H1 (cell line): ENCODE results near the gene LSM10. TPM values are rescaled to one million over a fixed set of nuclear protein-coding genes. Genes with fewer than 3 reads are reported as not detected.

ENCODE experiments used
- CTCF ChIA-PET: fragments of 300-600 bp; sonication (Branson Sonifier 250); formaldehyde crosslinking; loops from one replicate; lab custom pipeline; 2021; ENCODE audit not compliant: partially characterized antibody; lab: Charles Lee
- POLR2A ChIA-PET: fragments of 300-600 bp; sonication (Branson Sonifier 250); formaldehyde crosslinking; loops from one replicate; lab custom pipeline; 2021; ENCODE audit warnings: inconsistent platforms; ENCODE audit not compliant: partially characterized antibody; lab: Charles Lee
- DNase-seq, 2 experiments: peaks; one replicate each; pipeline versions ENCODE4 v3.0.0 to v3.0.0-alpha.2; 2010 to 2022; ENCODE audit warnings: low spot score in 2 of 2, low read depth in 1 of 2, mixed read lengths in 1 of 2
- FAIRE-seq: peaks from 2 replicates; lab custom pipeline; 2011; peaks lifted over from hg19 to GRCh38; lab: Jason Lieb, UNC
- H2AFZ ChIP-seq: 2 replicates; pipeline ENCODE4 v1.8.1; 2012; ENCODE audit warnings: low read length, inconsistent platforms
- H2AK5ac ChIP-seq: 2 replicates; pipeline ENCODE4 v1.6.1; 2013; ENCODE audit warnings: low read depth, low read length
- H2BK120ac ChIP-seq: replicated peaks from 2 replicates; pipeline ENCODE3; 2013; ENCODE audit warnings: low read depth, low read length, inconsistent platforms
- H2BK12ac ChIP-seq: 2 replicates; pipeline ENCODE4 v1.6.1; 2013; ENCODE audit warnings: low read depth, low read length
- H2BK15ac ChIP-seq: 2 replicates; pipeline ENCODE4 v1.6.1; 2013; ENCODE audit warnings: low read length
- H2BK20ac ChIP-seq: 2 replicates; pipeline ENCODE4 v1.6.1; 2013; ENCODE audit warnings: low read length
- H2BK5ac ChIP-seq: 2 replicates; pipeline ENCODE4 v1.6.1; 2013; ENCODE audit warnings: low read depth, low read length
- H3K14ac ChIP-seq: 2 replicates; pipeline ENCODE4 v1.6.1; 2013; ENCODE audit warnings: inconsistent platforms; ENCODE audit not compliant: insufficient read length
- H3K18ac ChIP-seq: 2 replicates; pipeline ENCODE4 v1.6.1; 2013; ENCODE audit warnings: low read length; ENCODE audit errors: extremely low read depth
- H3K23ac ChIP-seq: 2 replicates; pipeline ENCODE4 v1.6.1; 2013; ENCODE audit warnings: inconsistent platforms; ENCODE audit not compliant: insufficient read length
- H3K23me2 ChIP-seq: 2 replicates; pipeline ENCODE4 v1.6.1; 2013; ENCODE audit warnings: low read depth, low read length
- H3K27ac ChIP-seq: 2 replicates; pipeline ENCODE4 v1.6.1; 2011; ENCODE audit warnings: low read depth, low read length, inconsistent platforms
- H3K27me3 ChIP-seq, 4 experiments: replicated peaks in 1 of 4; 1 replicate in 1 of 4; 2 replicates in 3 of 4; pipeline versions ENCODE4 v1.6.1 to v1.8.1; 2011 to 2013; ENCODE audit warnings: low read length in 3 of 4, mild to moderate bottlenecking in 3 of 4, inconsistent platforms in 2 of 4, mixed read lengths in 2 of 4, moderate library complexity in 1 of 4; ENCODE audit not compliant: control insufficient read depth in 3 of 4, insufficient read depth in 3 of 4; ENCODE audit errors: extremely low read depth in 1 of 4
- H3K36me3 ChIP-seq, 4 experiments: 2 replicates each; pipeline versions ENCODE4 v1.6.1 to v1.8.1; 2011 to 2013; ENCODE audit warnings: mild to moderate bottlenecking in 4 of 4, low read length in 3 of 4, moderate library complexity in 2 of 4, control low read depth in 1 of 4, inconsistent platforms in 1 of 4; ENCODE audit not compliant: insufficient read depth in 4 of 4, control insufficient read depth in 2 of 4
- H3K4ac ChIP-seq: replicated peaks from 2 replicates; pipeline ENCODE3; 2013; ENCODE audit warnings: low read length, low read depth, mixed read lengths, inconsistent platforms; ENCODE audit not compliant: insufficient read length
- H3K4me1 ChIP-seq, 4 experiments: replicated peaks in 1 of 4; 1 replicate in 1 of 4; 2 replicates in 3 of 4; pipeline versions ENCODE4 v1.6.1 to v1.8.1; 2011 to 2013; ENCODE audit warnings: low read length in 3 of 4, inconsistent platforms in 2 of 4, mixed read lengths in 1 of 4; ENCODE audit not compliant: insufficient read depth in 4 of 4, control insufficient read depth in 3 of 4
- H3K4me2 ChIP-seq, 2 experiments: 2 replicates each; pipeline versions ENCODE4 v1.6.1 to v1.8.1; 2011 to 2013; ENCODE audit warnings: low read depth in 2 of 2, low read length in 2 of 2, control low read depth in 1 of 2, inconsistent platforms in 1 of 2, mild to moderate bottlenecking in 1 of 2; ENCODE audit not compliant: insufficient read depth in 1 of 2
- H3K4me3 ChIP-seq, 4 experiments: fragments of 200-600, 300-600 bp in 1 of 4; sonication (generic), shearing (Covaris generic), sonication (Bioruptor Twin) in 1 of 4; 2 replicates each; pipeline versions ENCODE4 v1.5.1 to v1.8.1; 2011 to 2016; ENCODE audit warnings: low read length in 4 of 4, low read depth in 3 of 4, control low read depth in 2 of 4, inconsistent platforms in 2 of 4, mild to moderate bottlenecking in 2 of 4, mixed read lengths in 1 of 4, moderate library complexity in 1 of 4; ENCODE audit not compliant: insufficient read depth in 2 of 4; ENCODE audit errors: extremely low read depth in 1 of 4
- H3K56ac ChIP-seq: replicated peaks from 2 replicates; pipeline ENCODE3; 2013; ENCODE audit warnings: low read depth, mild to moderate bottlenecking, mixed read lengths, low read length, inconsistent platforms; ENCODE audit not compliant: insufficient read length
- H3K79me1 ChIP-seq: 2 replicates; pipeline ENCODE4 v1.6.1; 2013; ENCODE audit warnings: low read depth, low read length, control low read depth
- H3K79me2 ChIP-seq, 2 experiments: 2 replicates each; pipeline versions ENCODE4 v1.6.1 to v1.8.1; 2012 to 2013; ENCODE audit warnings: low read length in 2 of 2, mild to moderate bottlenecking in 2 of 2, inconsistent platforms in 1 of 2; ENCODE audit not compliant: insufficient read depth in 2 of 2, control insufficient read depth in 1 of 2
- H3K9ac ChIP-seq, 4 experiments: replicated peaks in 1 of 4; 1 replicate in 1 of 4; 2 replicates in 3 of 4; pipeline versions ENCODE4 v1.6.1 to v1.8.1; 2011 to 2013; ENCODE audit warnings: low read depth in 3 of 4, low read length in 3 of 4, control low read depth in 2 of 4, mild to moderate bottlenecking in 2 of 4, moderate library complexity in 2 of 4, inconsistent platforms in 1 of 4; ENCODE audit errors: extremely low read depth in 1 of 4
- H3K9me3 ChIP-seq, 2 experiments: 2 replicates each; pipeline versions ENCODE4 v1.6.1 to v1.8.1; 2012 to 2013; ENCODE audit warnings: mild to moderate bottlenecking in 2 of 2, moderate library complexity in 2 of 2, control low read depth in 1 of 2, inconsistent platforms in 1 of 2, low read depth in 1 of 2, low read length in 1 of 2, mixed read lengths in 1 of 2; ENCODE audit not compliant: insufficient read depth in 2 of 2
- H4K20me1 ChIP-seq, 2 experiments: replicated peaks in 1 of 2; 2 replicates each; pipeline versions ENCODE3 to v1.8.1; 2011 to 2013; ENCODE audit warnings: inconsistent platforms in 2 of 2, low read length in 2 of 2, mild to moderate bottlenecking in 1 of 2; ENCODE audit not compliant: insufficient read depth in 2 of 2, control insufficient read depth in 1 of 2
- H4K5ac ChIP-seq: 2 replicates; pipeline ENCODE4 v1.6.1; 2013; ENCODE audit warnings: low read length, low read depth, mixed read lengths, inconsistent platforms; ENCODE audit not compliant: insufficient read length
- H4K8ac ChIP-seq: 2 replicates; pipeline ENCODE4 v1.8.0; 2013; ENCODE audit warnings: mild to moderate bottlenecking, moderate library complexity, low read length, inconsistent platforms; ENCODE audit not compliant: insufficient read depth; ENCODE audit errors: extremely low read depth
- H4K91ac ChIP-seq: replicated peaks from 2 replicates; pipeline ENCODE3; 2013; ENCODE audit warnings: low read length, mixed read lengths, inconsistent platforms; ENCODE audit not compliant: insufficient read length
- CTCF ChIP-seq, 3 experiments: IDR thresholded peaks; 1 replicate in 2 of 3; 2 replicates in 1 of 3; pipeline versions ENCODE4 v1.5.1 to v1.6.1; 2011; ENCODE audit warnings: low read length in 3 of 3, mild to moderate bottlenecking in 3 of 3, inconsistent platforms in 2 of 3, low read depth in 1 of 3, moderate library complexity in 1 of 3; ENCODE audit not compliant: insufficient read depth in 1 of 3; ENCODE audit errors: control extremely low read depth in 1 of 3
- JUN ChIP-seq: IDR thresholded peaks from 2 replicates; pipeline ENCODE4 v1.6.1; 2011; ENCODE audit warnings: low read depth, mild to moderate bottlenecking, improper control_type of control experiment, low read length
- WGBS, 2 experiments: shearing (Covaris generic) in 1 of 2; methylation state at CpG; one replicate each; pipeline versions ENCODE4 v1.1.6 to v1.1.7; 2013 to 2015; ENCODE audit warnings: low lambda C conversion rate in 2 of 2, mixed read lengths in 2 of 2, inconsistent platforms in 1 of 2, low coverage in 1 of 2, missing lambda C conversion rate in 1 of 2; ENCODE audit not compliant: insufficient replicate concordance in 2 of 2, insufficient coverage in 1 of 2, insufficient read length in 1 of 2; ENCODE audit errors: extremely low coverage in 1 of 2, missing lambda C conversion rate in 1 of 2; 5-methylcytosine and 5-hydroxymethylcytosine counted together
- polyA plus RNA-seq, 7 experiments: library from polyadenylated mRNA; depleted of rRNA in 3 of 7; stranded (reverse) in 5 of 7; unstranded in 2 of 7; fragments of >200 nt in 5 of 7; fragments of 200-250 nt in 2 of 7; gene quantifications; 1 replicate in 5 of 7; 2 replicates in 1 of 7; 4 replicates in 1 of 7; pipeline versions ENCODE4 v1.2.1 to v1.2.3, GENCODE V29; 2011 to 2013; ENCODE audit warnings: missing spikeins in 2 of 7, mixed read lengths in 2 of 7
- total RNA-seq: library from RNA; stranded (reverse); fragmentation: NEBNext Ultra II Directional; extraction: Animal tissue kit (Norgen Biotek cat#: 25700); gene quantifications from 2 replicates; pipeline ENCODE4 v1.2.1, GENCODE V29; 2021

LSM10 gene
- total and polyA plus RNA-seq, 2 of the 8 experiments (the other 6 are each of a cell fraction or from before 2014, with no cell fraction given), result 59.5 to 140 TPM

GRCh38 chr1:36402504-36402890 lies 4.8 kb upstream of the LSM10 start:
- no peak overlapping the region for H2AFZ ChIP-seq
- ChIA-PET POLR2A (interaction anchor here (0.6 to 1.8 kb wide), 4 partner anchors 10 to 1015 kb away, joined by 3 to 8 read pairs (median 4); partner anchors contain the start of gene MRPS15), CTCF (interaction anchor here (0.8 to 1.6 kb wide), 4 partner anchors 20 to 1258 kb away, joined by 3 to 5 read pairs (median 3); no protein-coding TSS in a partner anchor)
- H3K56ac ChIP-seq, result no peak overlapping the region
- no peak overlapping the region for H3K18ac ChIP-seq
- no peaks in the 10 kb centered on the region for H4K20me1 ChIP-seq
- H3K79me2 ChIP-seq, result no peaks in the 10 kb centered on the region
- H3K4me1 ChIP-seq, result peaks cover 0 to 11% (median 10%) of the 10 kb centered on the region in 4 experiments; a peak in 5 of 7 replicates
- H3K4me3 ChIP-seq, result no peak overlapping the region
- H3K4me2 ChIP-seq, result no peak overlapping the region; a peak in 1 of 4 replicates
- DNase-seq (no peak), FAIRE-seq (no peak)
- no peak overlapping the region for H4K8ac ChIP-seq
- no peak overlapping the region for H2BK20ac ChIP-seq
- no peak overlapping the region for H3K27ac ChIP-seq
- no peaks in the 10 kb centered on the region for H3K79me1 ChIP-seq
- no peak overlapping the region for H4K5ac ChIP-seq
- no peak overlapping the region for H3K23ac ChIP-seq
- WGBS, 2 experiments, result 91% methylated on average over 4 of the region's 4 CpGs; no CpG with 5 or more reads in 1 of the 2 experiments
- no peak overlapping the region for H2BK15ac ChIP-seq
- no peaks in the 10 kb centered on the region; a peak in 2 of 8 replicates for H3K36me3 ChIP-seq
- H3K9me3 ChIP-seq, result no peaks in the 10 kb centered on the region
- no peak overlapping the region for H2AK5ac ChIP-seq
- no peak overlapping the region for H4K91ac ChIP-seq
- no peak overlapping the region for H3K14ac ChIP-seq
- no peak overlapping the region for H3K4ac ChIP-seq
- H3K23me2 ChIP-seq, result peaks cover 7% of the 10 kb centered on the region
- no peak overlapping the region for H3K9ac ChIP-seq
- H2BK5ac ChIP-seq, result no peak overlapping the region
- no peak overlapping the region for H2BK120ac ChIP-seq
- no peak overlapping the region for H2BK12ac ChIP-seq
- H3K27me3 ChIP-seq, result no peaks in the 10 kb centered on the region
- TF ChIP-seq JUN (no peak), CTCF (IDR thresholded peaks at IDR 0.05; ENCODE audit: control extremely low read depth in 1 of 3, insufficient read depth in 1 of 3, low read depth in 1 of 3, low read length in 3 of 3) (no peak)
